ENCODE data around the gene SFXN3. TPM values are rescaled to one million over a fixed set of nuclear protein-coding genes. Genes with fewer than 3 reads are reported as not detected.

SFXN3 gene
- total and polyA plus RNA-seq, 7 donors = 9.5 to 57.1 (median 17.5) TPM

- H3K36me3 ChIP-seq = peaks cover 18 to 55% (median 36%) of the 10 kb centered on the region in 4 donors
- no peak overlapping the region for H3K4me3 ChIP-seq
- 92 to 95% methylated on average over 7 of the region's 7 CpGs for WGBS, 2 donors
Observed at GRCh38 chr10:101035314-101035713, 4.3 kb downstream of the SFXN3 start.

DNA sequence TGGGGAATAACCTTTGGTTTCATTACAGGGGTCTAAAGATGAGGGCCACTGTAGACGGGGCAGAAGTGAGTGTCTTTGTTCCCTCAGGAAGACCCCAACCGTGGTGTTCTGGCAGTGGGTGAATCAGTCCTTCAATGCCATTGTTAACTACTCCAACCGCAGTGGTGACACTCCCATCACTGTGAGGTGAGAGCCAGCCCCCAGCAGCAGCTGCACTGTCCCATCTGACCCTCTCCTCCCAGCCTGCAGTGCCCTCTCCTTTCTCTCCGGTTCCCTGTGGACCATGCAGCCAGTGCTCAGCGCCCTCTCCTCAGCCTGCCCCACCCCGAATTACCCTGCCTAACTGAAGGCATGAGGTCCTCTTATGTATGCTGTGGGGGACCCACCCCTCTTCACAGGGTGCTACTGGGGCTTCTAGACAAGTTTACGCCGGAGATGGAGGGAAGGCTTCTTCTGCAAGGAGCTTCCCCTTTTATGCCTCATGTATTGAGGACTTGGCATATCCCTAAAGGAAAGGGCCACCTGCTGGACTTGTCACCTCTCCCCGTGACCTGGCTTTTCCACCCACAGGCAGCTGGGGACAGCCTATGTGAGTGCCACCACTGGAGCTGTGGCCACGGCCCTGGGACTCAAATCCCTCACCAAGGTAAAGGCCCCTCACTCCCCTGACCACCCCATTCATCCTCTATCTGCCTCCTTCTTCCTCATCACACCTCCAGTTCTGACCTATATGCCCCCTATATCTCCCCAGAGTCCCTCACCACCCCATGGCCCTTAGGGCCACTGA, 5.1 kb downstream of the SFXN3 start:
- TF ChIP-seq, protein P1, sequence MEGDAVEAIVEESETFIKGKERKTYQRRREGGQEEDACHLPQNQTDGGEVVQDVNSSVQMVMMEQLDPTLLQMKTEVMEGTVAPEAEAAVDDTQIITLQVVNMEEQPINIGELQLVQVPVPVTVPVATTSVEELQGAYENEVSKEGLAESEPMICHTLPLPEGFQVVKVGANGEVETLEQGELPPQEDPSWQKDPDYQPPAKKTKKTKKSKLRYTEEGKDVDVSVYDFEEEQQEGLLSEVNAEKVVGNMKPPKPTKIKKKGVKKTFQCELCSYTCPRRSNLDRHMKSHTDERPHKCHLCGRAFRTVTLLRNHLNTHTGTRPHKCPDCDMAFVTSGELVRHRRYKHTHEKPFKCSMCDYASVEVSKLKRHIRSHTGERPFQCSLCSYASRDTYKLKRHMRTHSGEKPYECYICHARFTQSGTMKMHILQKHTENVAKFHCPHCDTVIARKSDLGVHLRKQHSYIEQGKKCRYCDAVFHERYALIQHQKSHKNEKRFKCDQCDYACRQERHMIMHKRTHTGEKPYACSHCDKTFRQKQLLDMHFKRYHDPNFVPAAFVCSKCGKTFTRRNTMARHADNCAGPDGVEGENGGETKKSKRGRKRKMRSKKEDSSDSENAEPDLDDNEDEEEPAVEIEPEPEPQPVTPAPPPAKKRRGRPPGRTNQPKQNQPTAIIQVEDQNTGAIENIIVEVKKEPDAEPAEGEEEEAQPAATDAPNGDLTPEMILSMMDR (IDR thresholded peaks at IDR 0.05) = no peak
- TF ChIP-seq EP300 (IDR thresholded peaks at IDR 0.05) = no peak
- no peak for TF ChIP-seq POLR2A (IDR thresholded peaks at IDR 0.05)
- no peak for TF ChIP-seq POLR2AphosphoS5 (IDR thresholded peaks at IDR 0.05)
- no peak overlapping the region for H3K27ac ChIP-seq
- H3K4me1 ChIP-seq = peaks cover 0 to 19% (median 13%) of the 10 kb centered on the region in 4 donors
- H3K36me3 ChIP-seq = peaks cover 18 to 55% (median 36%) of the 10 kb centered on the region in 4 donors
- no peaks in the 10 kb centered on the region for H3K9me3 ChIP-seq
- WGBS, 2 donors = 89% methylated on average over 10 of the region's 10 CpGs
- no peaks in the 10 kb centered on the region for H3K27me3 ChIP-seq
- intact Hi-C loops (cut with DNase I) = loop anchor here (10.0 kb wide), 1 partner anchor 319 kb away; the partner anchor contains the start of gene BTRC
- no peak overlapping the region for H3K4me3 ChIP-seq
- DNase-seq = no peak

More at GRCh38 chr10:101035314-101035713, 4.3 kb downstream of the SFXN3 start:
- no peak overlapping the region for H3K27ac ChIP-seq
- DNase-seq = no peak
- H3K27me3 ChIP-seq = no peaks in the 10 kb centered on the region
- intact Hi-C loops (cut with DNase I) = loop anchor here (10.0 kb wide), 1 partner anchor 319 kb away; the partner anchor contains the start of gene BTRC
- peaks cover 0 to 25% (median 19%) of the 10 kb centered on the region in 4 donors for H3K4me1 ChIP-seq
- no peaks in the 10 kb centered on the region for H3K9me3 ChIP-seq
- no peak for TF ChIP-seq POLR2A (IDR thresholded peaks at IDR 0.05)
- TF ChIP-seq EP300 (IDR thresholded peaks at IDR 0.05) = no peak
- TF ChIP-seq, protein P1 (IDR thresholded peaks at IDR 0.05) = no peak
- TF ChIP-seq POLR2AphosphoS5 (IDR thresholded peaks at IDR 0.05) = no peak

DNA sequence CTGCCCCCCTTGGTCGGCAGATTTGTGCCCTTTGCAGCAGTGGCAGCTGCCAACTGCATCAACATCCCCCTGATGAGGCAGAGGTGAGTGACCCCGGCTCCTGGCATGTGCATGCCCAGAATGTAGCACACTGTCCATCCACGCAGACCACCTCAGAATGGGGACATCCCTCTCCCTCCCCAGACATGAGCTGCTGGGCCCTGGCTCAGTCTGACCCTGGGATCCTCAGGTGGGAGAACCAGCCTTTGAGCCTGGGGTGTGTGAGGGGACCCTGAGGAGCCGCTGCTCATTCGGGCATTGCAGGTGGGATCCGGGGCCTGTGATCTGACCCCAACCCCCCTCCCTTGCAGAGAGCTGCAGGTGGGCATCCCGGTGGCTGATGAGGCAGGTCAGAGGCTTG, 5.7 kb downstream of the SFXN3 start:
- no peaks in the 10 kb centered on the region for H3K9me3 ChIP-seq
- H3K36me3 ChIP-seq = peaks cover 18 to 55% (median 36%) of the 10 kb centered on the region in 4 donors
- no peak overlapping the region for H3K27ac ChIP-seq
- H3K4me3 ChIP-seq = no peak overlapping the region
- DNase-seq = no peak
- TF ChIP-seq, protein P1 (IDR thresholded peaks at IDR 0.05) = no peak
- TF ChIP-seq POLR2AphosphoS5 (IDR thresholded peaks at IDR 0.05) (no peak), POLR2A (IDR thresholded peaks at IDR 0.05) (no peak), EP300 (IDR thresholded peaks at IDR 0.05) (no peak)
- intact Hi-C loops (cut with DNase I) = loop anchor here (10.0 kb wide), 1 partner anchor 318 kb away; the partner anchor contains the start of gene BTRC
- peaks cover 0 to 17% (median 16%) of the 10 kb centered on the region in 4 donors for H3K4me1 ChIP-seq
- H3K27me3 ChIP-seq = no peaks in the 10 kb centered on the region
- 68 to 86% methylated on average over 7 of the region's 7 CpGs for WGBS, 2 donors

GRCh38 chr10:101038484-101038883, 7.5 kb downstream of the SFXN3 start:
- H3K27ac ChIP-seq = no peak overlapping the region
- no peak for TF ChIP-seq POLR2A (IDR thresholded peaks at IDR 0.05)
- TF ChIP-seq, protein P1 (IDR thresholded peaks at IDR 0.05) = no peak
- no peak for TF ChIP-seq POLR2AphosphoS5 (IDR thresholded peaks at IDR 0.05)
- no peak for TF ChIP-seq EP300 (IDR thresholded peaks at IDR 0.05)
- intact Hi-C loops (cut with DNase I) = loop anchor here (10.0 kb wide), 1 partner anchor 316 kb away; the partner anchor contains the start of gene BTRC
- 82 to 87% methylated on average over 5 of the region's 5 CpGs for WGBS, 2 donors
- H3K4me3 ChIP-seq = no peak overlapping the region
- H3K9me3 ChIP-seq = no peaks in the 10 kb centered on the region
- H3K36me3 ChIP-seq = peaks cover 18 to 55% (median 36%) of the 10 kb centered on the region in 4 donors
- H3K4me1 ChIP-seq = peaks cover 0 to 19% (median 14%) of the 10 kb centered on the region in 4 donors
- DNase-seq = no peak
- no peaks in the 10 kb centered on the region for H3K27me3 ChIP-seq

Data from sigmoid colon (tissue), 7 donors.